ENCODE measurements around the gene FBXO21. TPM values are rescaled to one million over a fixed set of nuclear protein-coding genes. Genes with fewer than 3 reads are reported as not detected.
"Not testable (repeated sequence)": the region's sequence is repeated elsewhere in the genome, so short reads cannot be mapped to it uniquely, and the experiment has no call there.

The FBXO21 gene
- total RNA-seq, 1 donor from 2014 or later, result 28.1 TPM

DNA sequence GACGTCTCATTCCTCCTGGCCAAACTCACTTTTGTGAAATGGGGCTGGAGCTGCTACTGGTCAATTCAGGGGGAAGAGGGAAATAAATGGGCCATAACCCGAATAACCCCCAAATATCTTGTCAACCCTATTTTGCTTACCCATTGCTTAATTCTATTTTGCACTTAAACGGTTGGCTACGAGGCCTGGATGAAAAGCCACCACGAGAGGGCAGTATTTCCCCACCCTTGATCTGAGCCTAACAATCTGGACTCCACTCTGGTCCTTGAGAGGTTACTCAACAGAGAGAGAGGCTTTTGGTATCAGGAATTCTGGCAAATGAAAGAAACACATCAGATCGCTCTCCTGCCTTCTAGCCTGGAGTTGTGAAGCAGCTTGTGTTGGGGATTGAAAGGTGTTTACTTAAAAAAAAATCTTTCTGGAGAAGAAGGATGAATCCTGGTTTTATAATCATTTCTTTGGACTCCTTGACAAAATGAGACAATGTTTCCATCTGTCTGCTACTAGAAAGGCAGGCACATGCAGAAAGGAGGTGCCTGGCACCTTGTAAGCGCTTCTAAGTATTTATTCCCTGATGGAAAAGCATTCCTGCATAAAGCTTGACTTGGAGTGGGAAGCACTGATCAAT is 22.4 kb upstream of the FBXO21 start:
- Mint-ChIP-seq H3K4me3 (no peak overlapping the region), H3K4me1 (no peaks in the 10 kb centered on the region), H3K9me3 (no peaks in the 10 kb centered on the region), H3K27ac (no peak overlapping the region), H3K36me3 (ENCODE audit: low read depth) (no peaks in the 10 kb centered on the region), H3K27me3 (peaks cover 4% of the 10 kb centered on the region)
- DNase-seq, result peak; percentile 87
- intact Hi-C loops (cut with micrococcal nuclease), result no loop called here

GRCh38 chr12:117210266-117210918 is 20.1 kb upstream of the FBXO21 start:
- Mint-ChIP-seq H3K4me3 (no peak overlapping the region), H3K4me1 (no peaks in the 10 kb centered on the region), H3K36me3 (ENCODE audit: low read depth) (no peaks in the 10 kb centered on the region), H3K27ac (no peak overlapping the region), H3K27me3 (peaks cover 4% of the 10 kb centered on the region), H3K9me3 (no peaks in the 10 kb centered on the region)
- DNase-seq, result no peak
- intact Hi-C loops (cut with micrococcal nuclease), result no loop called here

GRCh38 chr12:117209626-117210025 is 19.4 kb upstream of the FBXO21 start:
- DNase-seq, result no peak
- H3K4me3 Mint-ChIP-seq, result no peak overlapping the region
- H3K9me3 Mint-ChIP-seq, result no peaks in the 10 kb centered on the region
- no peak overlapping the region for H3K27ac Mint-ChIP-seq
- no peaks in the 10 kb centered on the region for H3K36me3 Mint-ChIP-seq (ENCODE audit: low read depth)
- H3K4me1 Mint-ChIP-seq, result no peaks in the 10 kb centered on the region
- H3K27me3 Mint-ChIP-seq, result peaks cover 4% of the 10 kb centered on the region
- intact Hi-C loops (cut with micrococcal nuclease), result no loop called here

DNA sequence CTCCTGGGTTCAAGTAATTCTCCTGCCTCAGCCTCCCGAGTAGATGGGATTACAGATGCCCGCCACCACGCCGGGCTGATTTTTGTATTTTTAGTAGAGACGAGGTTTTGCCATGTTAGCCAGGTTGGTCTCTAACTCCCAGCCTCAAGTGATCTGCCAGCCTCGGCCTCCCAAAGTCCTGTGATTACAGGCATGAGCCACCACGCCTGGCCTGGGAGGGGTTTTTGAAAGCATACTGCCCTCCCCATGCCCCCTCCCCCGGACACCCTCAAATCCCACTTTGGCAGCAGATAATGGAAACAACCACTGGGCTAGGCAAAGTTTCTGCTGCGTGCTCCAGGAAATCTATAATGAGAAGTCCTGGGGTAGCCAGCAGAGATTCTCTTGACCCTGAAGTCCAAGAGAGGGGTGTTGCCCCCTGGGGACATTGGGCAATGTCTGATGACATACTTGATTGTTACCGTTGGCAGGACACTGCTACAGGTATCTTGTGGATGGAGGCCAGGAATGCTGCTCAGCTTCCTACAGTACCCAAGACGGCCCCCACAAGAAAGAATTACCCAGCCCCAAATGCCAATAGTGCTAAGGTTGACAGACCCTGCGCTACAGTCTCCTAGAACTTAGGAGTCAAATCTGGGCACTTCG is 18.7 kb upstream of the FBXO21 start:
- no peaks in the 10 kb centered on the region for H3K36me3 Mint-ChIP-seq (ENCODE audit: low read depth)
- no peak overlapping the region for H3K4me3 Mint-ChIP-seq
- H3K27me3 Mint-ChIP-seq, result peaks cover 4% of the 10 kb centered on the region
- no peak overlapping the region for H3K27ac Mint-ChIP-seq
- no peaks in the 10 kb centered on the region for H3K9me3 Mint-ChIP-seq
- intact Hi-C loops (cut with micrococcal nuclease), result no loop called here
- H3K4me1 Mint-ChIP-seq, result no peaks in the 10 kb centered on the region
- no peak for DNase-seq

- H3K27me3 Mint-ChIP-seq, result peaks cover 4% of the 10 kb centered on the region
- no peak for DNase-seq
Measured at GRCh38 chr12:117208206-117208605, 17.9 kb upstream of the FBXO21 start.

DNA sequence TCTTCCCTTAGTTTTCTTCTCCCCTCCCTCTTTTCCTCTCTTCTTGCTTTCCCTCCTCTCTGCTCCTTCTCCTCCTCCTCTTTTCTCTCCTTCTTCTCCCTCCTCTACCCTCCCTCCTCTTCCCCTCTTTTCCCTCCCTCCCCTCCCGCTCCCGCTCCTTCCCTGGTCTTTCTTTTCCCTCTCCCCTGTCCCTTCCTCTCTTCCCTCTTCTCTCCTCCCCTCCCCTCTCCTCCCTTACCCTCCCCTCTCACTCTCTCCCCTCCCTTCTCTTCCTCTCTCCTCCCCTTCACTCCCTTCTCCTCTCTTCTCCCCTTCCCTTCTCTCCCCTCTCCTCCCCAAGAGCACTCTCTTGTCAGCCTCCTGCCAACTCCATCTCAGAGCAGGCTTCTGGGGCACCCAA is 17.4 kb upstream of the FBXO21 start:
- no peak overlapping the region for H3K27ac Mint-ChIP-seq
- peaks cover 4% of the 10 kb centered on the region for H3K27me3 Mint-ChIP-seq
- H3K9me3 Mint-ChIP-seq, result no peaks in the 10 kb centered on the region
- H3K36me3 Mint-ChIP-seq (ENCODE audit: low read depth), result no peaks in the 10 kb centered on the region
- no peak overlapping the region for H3K4me3 Mint-ChIP-seq
- DNase-seq, result no peak
- H3K4me1 Mint-ChIP-seq, result no peaks in the 10 kb centered on the region
- intact Hi-C loops (cut with micrococcal nuclease), result no loop called here

More at GRCh38 chr12:117208206-117208605, 17.9 kb upstream of the FBXO21 start:
- intact Hi-C loops (cut with micrococcal nuclease), result no loop called here
- Mint-ChIP-seq H3K36me3 (ENCODE audit: low read depth) (no peaks in the 10 kb centered on the region), H3K4me3 (no peak overlapping the region), H3K4me1 (no peaks in the 10 kb centered on the region), H3K27ac (no peak overlapping the region), H3K9me3 (no peaks in the 10 kb centered on the region)

GRCh38 chr12:117202556-117202955 is 12.3 kb upstream of the FBXO21 start:
- H3K27ac Mint-ChIP-seq, result no peak overlapping the region
- intact Hi-C loops (cut with micrococcal nuclease), result no loop called here
- no peak for DNase-seq

GRCh38 chr12:117202033-117202432 is 11.8 kb upstream of the FBXO21 start:
- no peak overlapping the region for H3K4me3 Mint-ChIP-seq
- no peak overlapping the region for H3K27ac Mint-ChIP-seq
- H3K27me3 Mint-ChIP-seq, result peaks cover 9% of the 10 kb centered on the region
- intact Hi-C loops (cut with micrococcal nuclease), result no loop called here
- no peak for DNase-seq
- no peaks in the 10 kb centered on the region for H3K36me3 Mint-ChIP-seq (ENCODE audit: low read depth)
- no peaks in the 10 kb centered on the region for H3K4me1 Mint-ChIP-seq
- H3K9me3 Mint-ChIP-seq, result peaks cover 3% of the 10 kb centered on the region

More at GRCh38 chr12:117202556-117202955, 12.3 kb upstream of the FBXO21 start:
- peaks cover 6% of the 10 kb centered on the region for H3K27me3 Mint-ChIP-seq
- H3K4me1 Mint-ChIP-seq, result no peaks in the 10 kb centered on the region
- no peaks in the 10 kb centered on the region for H3K36me3 Mint-ChIP-seq (ENCODE audit: low read depth)
- no peak overlapping the region for H3K4me3 Mint-ChIP-seq
- H3K9me3 Mint-ChIP-seq, result peaks cover 3% of the 10 kb centered on the region

DNA sequence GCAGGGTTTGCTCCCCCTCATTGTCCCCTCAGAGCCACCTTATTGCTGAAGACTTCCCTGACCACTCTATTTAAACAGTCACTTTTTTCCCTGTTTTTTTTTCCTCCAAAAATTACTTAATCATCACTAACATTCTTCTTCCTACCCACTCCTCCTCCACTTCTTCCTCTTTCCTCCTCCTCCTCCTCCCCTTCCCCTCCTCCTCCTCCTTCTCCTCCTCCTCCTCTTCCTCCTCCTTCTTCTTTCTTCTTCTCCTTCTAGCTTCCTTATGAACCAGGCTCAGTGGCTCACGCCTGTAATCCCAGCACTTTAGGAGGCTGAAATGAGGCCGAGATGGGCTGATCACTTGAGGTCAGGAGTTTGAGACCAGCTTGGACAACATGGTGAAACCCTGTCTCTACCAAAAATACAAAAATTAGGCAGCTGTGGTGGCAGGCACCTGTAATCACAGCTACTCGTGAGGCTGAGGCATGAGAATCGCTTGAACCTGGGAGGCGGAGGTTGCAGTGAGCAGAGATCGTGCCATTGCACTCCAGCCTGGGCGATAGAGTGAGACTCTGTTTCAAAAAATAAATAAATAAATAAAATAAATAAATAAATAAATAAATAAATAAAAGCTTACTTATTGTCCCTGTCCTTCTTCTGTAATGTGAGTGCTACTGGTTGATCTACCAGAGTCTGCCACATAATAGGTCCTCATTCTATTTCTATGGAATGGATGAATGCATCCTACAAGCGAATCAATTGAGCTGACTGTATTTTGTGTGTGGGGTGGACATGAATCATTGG is 9.9 kb upstream of the FBXO21 start:
- intact Hi-C loops (cut with micrococcal nuclease), result loop anchor here (10.0 kb wide), 1 partner anchor 1175 kb away; the partner anchor contains the start of genes SUDS3 and TAOK3
- H3K27me3 Mint-ChIP-seq; H3K27ac Mint-ChIP-seq; DNase-seq; H3K4me3 Mint-ChIP-seq; H3K9me3 Mint-ChIP-seq; H3K4me1 Mint-ChIP-seq; H3K36me3 Mint-ChIP-seq (ENCODE audit: low read depth): not testable (repeated sequence)

DNA sequence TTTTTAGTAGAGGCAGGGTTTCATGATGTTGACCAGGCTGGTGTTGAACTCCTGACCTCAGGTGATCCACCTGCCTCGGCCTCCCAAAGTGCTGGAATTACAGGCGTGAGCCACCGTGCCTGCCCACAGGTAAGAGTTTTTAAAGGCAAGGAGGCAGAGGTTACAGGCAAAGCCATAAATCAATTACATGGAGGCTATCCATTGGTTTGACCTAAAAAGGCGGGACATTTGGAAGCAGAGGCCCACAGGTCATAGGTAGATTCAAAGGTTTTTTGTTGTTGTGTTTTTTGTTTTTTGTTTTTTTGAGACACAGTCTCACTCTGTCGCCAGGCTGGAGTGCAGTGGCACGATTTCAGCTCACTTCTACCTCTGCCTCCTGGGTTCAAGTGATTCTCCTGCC is 6.1 kb upstream of the FBXO21 start:
- H3K4me1 Mint-ChIP-seq; DNase-seq; H3K27ac Mint-ChIP-seq; H3K9me3 Mint-ChIP-seq; H3K36me3 Mint-ChIP-seq (ENCODE audit: low read depth); H3K4me3 Mint-ChIP-seq: not testable (repeated sequence)
- intact Hi-C loops (cut with micrococcal nuclease), result loop anchor here (10.0 kb wide), 1 partner anchor 1178 kb away; the partner anchor contains the start of genes SUDS3 and TAOK3
- H3K27me3 Mint-ChIP-seq, result peaks cover 23% of the 10 kb centered on the region

- intact Hi-C loops (cut with micrococcal nuclease), result loop anchor here (10.0 kb wide), 1 partner anchor 1180 kb away; the partner anchor contains the start of genes SUDS3 and TAOK3
- H3K36me3 Mint-ChIP-seq (ENCODE audit: low read depth); H3K4me3 Mint-ChIP-seq; H3K27ac Mint-ChIP-seq; H3K4me1 Mint-ChIP-seq; H3K9me3 Mint-ChIP-seq; DNase-seq: not testable (repeated sequence)
- H3K27me3 Mint-ChIP-seq, result peaks cover 20% of the 10 kb centered on the region
Measured at GRCh38 chr12:117195027-117195426, 4.8 kb upstream of the FBXO21 start.

- no peak overlapping the region for H3K4me3 Mint-ChIP-seq
- H3K4me1 Mint-ChIP-seq, result peaks cover 15% of the 10 kb centered on the region
- H3K27me3 Mint-ChIP-seq, result peaks cover 20% of the 10 kb centered on the region
- H3K36me3 Mint-ChIP-seq (ENCODE audit: low read depth), result peaks cover 3% of the 10 kb centered on the region
- H3K9me3 Mint-ChIP-seq, result peaks cover 6% of the 10 kb centered on the region
- intact Hi-C loops (cut with micrococcal nuclease), result loop anchor here (5.0 to 10.0 kb wide), 2 partner anchors 377 to 1181 kb away; partner anchors contain the start of genes SUDS3 and TAOK3
- H3K27ac Mint-ChIP-seq, result no peak overlapping the region
- no peak for DNase-seq
Measured at GRCh38 chr12:117193903-117194302, 3.6 kb upstream of the FBXO21 start.

DNA sequence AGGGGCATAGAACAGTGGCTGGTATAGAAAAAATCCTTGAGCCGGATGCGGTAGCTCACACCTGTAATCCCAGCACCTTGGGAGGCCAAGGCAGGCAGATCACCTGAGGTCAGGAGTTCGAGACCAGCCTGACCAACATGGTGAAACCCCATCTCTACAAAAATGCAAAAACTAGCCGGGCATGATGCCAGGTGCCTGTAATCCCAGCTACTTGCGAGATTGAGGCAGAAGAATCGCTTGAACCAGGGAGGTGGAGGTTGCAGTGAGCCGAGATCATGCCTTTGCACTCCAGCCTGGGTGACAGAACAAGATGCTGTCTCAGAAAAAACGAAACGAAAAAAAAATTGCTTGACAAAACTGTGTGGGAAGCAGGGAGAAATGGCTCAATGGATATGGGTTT is 2.3 kb upstream of the FBXO21 start:
- DNase-seq, H3K9me3 Mint-ChIP-seq, H3K4me3 Mint-ChIP-seq, H3K27ac Mint-ChIP-seq: not testable (repeated sequence)
- Mint-ChIP-seq H3K27me3 (peaks cover 18% of the 10 kb centered on the region), H3K4me1 (peaks cover 23% of the 10 kb centered on the region), H3K36me3 (ENCODE audit: low read depth) (peaks cover 11% of the 10 kb centered on the region)
- intact Hi-C loops (cut with micrococcal nuclease), result loop anchor here (5.0 to 10.0 kb wide), 2 partner anchors 375 to 1182 kb away; partner anchors contain the start of genes SUDS3 and TAOK3
